PC-3 (cell line): ENCODE measurements around the gene CYTH2.

Experiments used
- CTCF ChIP-seq: fragments of 300-600 bp; sonication (generic); conservative IDR thresholded peaks from 2 replicates; pipeline ENCODE4 v1.5.1; 2017; ENCODE audit warnings: antibody characterized with exemption, low read depth, mild to moderate bottlenecking, low read length
- EZH2 ChIP-seq: fragments of 300-600 bp; sonication (generic); IDR thresholded peaks from one replicate; pipeline ENCODE4 v1.6.1; 2017; ENCODE audit warnings: antibody characterized with exemption, mild to moderate bottlenecking, low read length; ENCODE audit not compliant: unreplicated experiment
- EZH2phosphoT487 ChIP-seq: fragments of 300-600 bp; sonication (generic); IDR thresholded peaks from 2 replicates; pipeline ENCODE4 v1.6.1; 2018; ENCODE audit warnings: mild to moderate bottlenecking, antibody characterized with exemption, low read length, borderline replicate concordance

GRCh38 chr19:48499316-48500090, 30.3 kb downstream of the CYTH2 start:
- TF ChIP-seq CTCF, result no peak
- no peak for TF ChIP-seq EZH2
- TF ChIP-seq EZH2phosphoT487, result no peak
